GM10266 (cell line): Measurements from ENCODE around the gene PGM2.

Experiments used
- DNase-seq: peaks from one replicate; pipeline ENCODE4 v3.0.0; 2012; ENCODE audit errors: extremely low spot score
- CTCF ChIP-seq: IDR thresholded peaks from 2 replicates; pipeline ENCODE4 v1.5.1; 2012; ENCODE audit warnings: mild to moderate bottlenecking, low read depth; ENCODE audit not compliant: control insufficient read depth, insufficient read depth; ENCODE audit errors: missing control alignments

Gene PGM2

DNA sequence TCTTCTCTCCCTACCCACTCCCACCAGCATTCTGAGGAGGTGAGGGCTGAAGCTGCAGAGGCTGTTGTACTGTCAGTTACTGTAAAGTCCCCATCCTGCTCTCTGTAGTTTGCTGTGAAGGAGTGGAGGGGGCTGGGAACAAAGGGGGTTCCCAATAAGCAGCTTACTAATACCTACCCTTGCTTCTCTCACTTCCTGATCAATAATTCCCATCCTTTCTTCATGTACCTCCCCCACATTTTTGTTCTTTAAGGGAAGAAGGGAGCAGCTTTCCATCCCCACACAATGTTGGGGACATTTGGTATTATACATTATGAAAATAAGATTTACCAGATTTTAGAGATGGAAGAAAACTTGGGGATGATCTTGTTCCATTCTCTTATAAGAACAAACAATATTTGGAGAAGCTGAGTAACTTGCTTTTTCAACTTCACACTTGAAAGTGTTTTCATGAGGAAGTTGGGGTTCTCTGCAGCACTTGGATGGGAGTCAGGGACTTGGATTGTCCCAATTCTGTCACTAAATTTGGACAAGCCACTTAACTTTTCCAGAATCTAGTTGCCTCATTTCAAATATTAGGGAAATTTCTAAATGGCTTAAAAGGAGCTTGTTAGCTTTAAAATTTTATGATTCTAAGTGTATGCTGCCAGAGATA lies 69.8 kb downstream of the PGM2 start:
- DNase-seq = peak; percentile 46

DNA sequence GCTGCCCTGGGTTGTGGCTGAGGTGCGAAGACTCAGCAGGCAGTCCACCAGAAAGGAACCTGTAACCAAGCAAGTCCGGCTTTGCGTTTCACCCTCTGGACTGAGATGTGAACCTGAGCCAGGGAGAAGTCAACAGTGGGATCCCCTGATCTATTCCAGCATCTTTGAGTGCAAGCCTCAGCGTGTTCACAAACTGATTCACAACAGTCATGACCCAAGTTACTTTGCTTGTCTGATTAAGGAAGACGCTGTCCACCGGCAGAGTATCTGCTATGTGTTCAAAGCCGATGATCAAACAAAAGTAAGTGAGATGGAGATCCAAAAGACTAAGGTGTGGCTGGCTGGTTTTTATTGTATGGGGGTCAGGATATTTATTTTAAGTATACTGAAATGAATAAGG lies 75.7 kb downstream of the PGM2 start:
- no peak for TF ChIP-seq CTCF
- no peak for DNase-seq

More for the DNA sequence above, 69.8 kb downstream of the PGM2 start:
- no peak for TF ChIP-seq CTCF

DNA sequence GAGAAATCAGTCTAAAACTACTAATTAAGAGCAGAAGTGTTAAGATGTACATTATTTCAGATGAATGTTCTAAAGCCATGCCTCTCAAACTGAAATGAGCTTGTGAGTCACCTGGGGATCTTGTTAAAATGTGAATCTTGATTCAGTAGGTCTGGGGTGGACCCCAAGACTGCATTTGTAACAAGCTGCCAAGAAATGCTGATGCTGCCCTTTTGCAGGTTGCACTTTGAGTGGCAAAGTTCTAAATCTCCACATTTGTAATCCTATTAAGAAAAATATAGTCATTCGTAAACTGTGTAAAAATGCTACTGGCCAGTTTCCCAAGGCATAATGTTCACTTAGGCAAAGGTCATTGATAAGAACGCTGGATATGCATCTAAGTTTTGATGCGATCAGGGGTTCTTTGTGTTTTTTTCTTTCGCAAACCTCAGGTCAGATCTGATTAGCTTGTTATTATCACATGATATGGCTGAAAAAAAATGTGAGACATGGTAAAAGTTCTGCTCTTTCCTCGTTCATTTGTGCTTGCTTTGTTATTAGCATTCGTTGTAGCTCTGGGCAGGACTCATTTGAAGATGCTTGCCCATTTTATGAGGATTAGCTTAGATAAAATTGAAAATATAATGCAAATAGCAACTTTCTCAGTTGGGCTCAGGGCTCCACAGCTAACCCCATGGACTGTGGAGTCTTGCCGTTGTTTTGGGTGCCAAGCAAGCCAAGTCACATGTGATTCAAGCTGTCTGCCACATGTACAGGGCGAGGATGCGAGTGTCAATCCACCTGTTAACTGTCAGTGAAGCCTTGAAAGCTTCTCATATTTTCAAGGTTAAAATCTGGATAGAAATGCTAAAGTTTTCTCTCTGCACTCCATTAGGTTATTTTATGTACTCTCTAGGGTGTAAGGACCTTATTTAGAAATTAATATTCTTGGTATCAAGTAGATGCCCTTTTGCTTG lies 76.5 kb downstream of the PGM2 start:
- no peak for DNase-seq

GRCh38 chr4:37903901-37904300 lies 77.4 kb downstream of the PGM2 start:
- DNase-seq = no peak
- no peak for TF ChIP-seq CTCF

More for the DNA sequence above, 76.5 kb downstream of the PGM2 start:
- TF ChIP-seq CTCF = no peak

GRCh38 chr4:37904824-37905223 lies 78.3 kb downstream of the PGM2 start:
- no peak for DNase-seq
- no peak for TF ChIP-seq CTCF

GRCh38 chr4:37905533-37906169 lies 79.2 kb downstream of the PGM2 start:
- no peak for TF ChIP-seq CTCF

More at GRCh38 chr4:37905533-37906169, 79.2 kb downstream of the PGM2 start:
- no peak for DNase-seq
